GM18519 (cell line): ENCODE measurements around the gene TMCC3.

Source experiments
- ATAC-seq: cut with Tn5 transposase; IDR thresholded peaks from one replicate; pipeline ENCODE4 v1.9.1; 2021; ENCODE audit warnings: mild to moderate bottlenecking, moderate library complexity; ENCODE audit not compliant: unreplicated experiment, low FRiP score

Gene TMCC3

GRCh38 chr12:94544355-94544754 is 106.0 kb downstream of the TMCC3 start:
- ATAC-seq = no peak

- ATAC-seq = no peak
Observed at GRCh38 chr12:94538318-94538717, 112.0 kb downstream of the TMCC3 start.

GRCh38 chr12:94536040-94536965 is 114.1 kb downstream of the TMCC3 start:
- no peak for ATAC-seq

- ATAC-seq = no peak
Observed at GRCh38 chr12:94535510-94535921, 114.8 kb downstream of the TMCC3 start.

DNA sequence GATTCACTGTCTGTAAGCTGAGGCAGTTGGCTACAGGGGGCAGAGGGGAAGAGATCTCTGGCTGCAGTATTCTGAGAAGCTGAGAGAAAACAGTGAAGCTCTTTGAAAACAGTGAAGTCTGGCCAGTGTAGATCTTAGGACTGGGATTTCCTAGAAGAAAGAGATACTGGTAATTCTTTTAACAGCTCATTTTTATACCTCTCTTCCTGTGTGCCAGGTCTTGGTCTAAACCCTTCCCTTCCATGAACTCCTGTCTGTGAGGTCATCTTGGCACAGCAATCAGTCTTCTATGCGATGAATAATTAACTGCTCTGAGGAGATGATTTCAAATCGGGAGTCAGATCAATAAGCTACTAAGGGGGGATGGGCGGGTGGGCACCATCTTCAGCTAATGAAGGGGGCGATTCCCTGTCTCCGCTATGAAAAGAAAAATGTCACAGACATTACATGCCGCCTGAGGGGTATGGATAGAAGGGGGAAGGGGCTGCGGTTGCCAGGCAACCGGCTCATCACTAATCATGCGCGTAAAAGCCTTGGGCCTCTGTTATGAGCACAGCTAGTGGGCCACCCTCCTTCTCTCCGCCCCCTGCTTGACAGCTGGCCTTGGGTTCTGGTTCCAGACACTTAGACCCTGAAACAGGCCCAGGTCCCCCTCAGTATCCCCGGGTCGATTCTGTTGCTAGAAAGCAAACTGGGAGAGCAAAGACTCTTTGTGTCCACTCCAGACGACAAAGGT is 115.4 kb downstream of the TMCC3 start:
- no peak for ATAC-seq

DNA sequence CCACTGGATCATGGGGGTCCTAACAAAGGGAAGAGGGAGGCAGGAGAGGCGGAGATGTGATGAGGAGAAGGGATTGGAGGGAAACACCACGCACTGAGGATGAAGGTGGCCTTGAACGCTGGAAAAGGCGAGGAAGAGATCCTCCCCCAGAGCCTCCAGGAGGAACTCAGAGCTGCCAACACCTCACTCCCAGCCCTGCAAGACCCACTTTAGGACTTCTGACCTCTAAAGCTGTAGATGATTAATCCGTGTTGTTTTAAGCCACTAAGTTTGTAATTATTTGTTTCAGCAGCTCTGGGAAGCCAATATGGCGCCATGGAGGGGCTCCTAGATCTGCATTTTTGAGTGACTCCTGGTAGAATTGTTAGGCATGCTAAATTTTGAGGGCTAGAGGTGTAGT is 116.1 kb downstream of the TMCC3 start:
- ATAC-seq = no peak

DNA sequence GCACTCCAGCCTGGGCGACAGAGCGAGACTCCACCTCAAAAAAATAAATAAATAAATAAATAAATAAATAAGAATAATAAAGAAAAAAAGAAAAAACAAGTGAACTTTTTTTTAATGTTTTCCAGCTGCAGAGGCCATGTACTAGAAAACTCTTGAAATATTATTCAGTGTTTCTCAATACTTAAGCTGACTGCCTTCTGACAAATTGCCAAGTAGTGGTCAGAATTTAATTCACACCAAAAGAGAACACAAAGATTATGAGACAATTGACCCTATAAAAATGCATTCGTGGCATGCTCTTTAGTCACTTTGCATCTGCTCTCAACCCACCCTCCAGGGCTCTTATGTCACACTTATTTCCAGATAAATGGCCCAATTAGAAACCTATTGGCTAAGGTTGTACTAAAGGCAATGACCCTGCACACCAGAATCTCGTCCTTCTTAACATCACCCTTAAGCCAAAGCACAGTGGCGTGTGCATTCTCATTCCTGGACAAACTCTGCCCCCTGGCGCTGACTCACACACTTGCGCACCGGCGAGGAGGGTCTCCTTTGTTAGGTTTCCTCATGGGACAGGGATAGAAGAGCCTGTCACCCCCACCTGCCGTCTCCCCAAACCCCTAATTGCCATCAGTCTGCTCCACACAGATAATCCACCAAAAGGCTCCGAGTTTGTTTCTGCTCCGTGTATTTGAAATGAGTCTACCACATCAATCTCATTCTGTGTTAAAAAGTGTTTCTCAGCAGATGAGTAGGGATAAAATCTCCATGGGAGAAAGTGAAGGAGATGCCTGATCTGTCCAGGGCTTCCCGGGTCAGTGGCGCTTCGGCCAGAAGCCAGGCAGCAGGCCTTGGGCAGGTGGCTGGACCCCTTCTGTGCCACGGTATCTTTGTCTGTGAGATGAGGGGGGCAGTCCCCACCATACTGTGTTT is 117.6 kb downstream of the TMCC3 start:
- no peak for ATAC-seq

DNA sequence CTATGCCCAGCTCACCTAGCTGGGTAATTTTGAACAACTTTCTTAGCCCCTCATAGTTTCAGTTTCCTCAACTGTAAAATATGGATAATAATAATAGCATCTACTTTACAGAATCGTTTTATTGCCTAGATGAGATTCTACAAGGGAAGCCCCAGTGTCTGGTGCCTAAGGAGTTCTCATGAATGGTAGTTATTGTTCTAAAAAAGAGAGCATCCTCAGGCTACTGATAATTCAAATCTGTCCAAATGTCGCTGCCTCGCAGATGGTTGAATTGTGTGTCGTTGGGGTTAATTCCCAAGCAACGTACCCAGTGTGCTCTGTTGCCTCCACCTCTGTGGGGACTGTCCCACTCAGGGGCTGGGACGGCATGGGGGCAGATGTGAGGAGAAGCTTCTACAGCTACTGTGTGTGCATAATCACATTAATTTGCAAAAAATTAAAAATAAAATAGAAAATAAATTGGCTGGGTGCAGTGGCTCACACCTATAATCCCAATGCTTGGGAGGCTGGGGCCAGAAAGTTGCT is 119.1 kb downstream of the TMCC3 start:
- no peak for ATAC-seq

DNA sequence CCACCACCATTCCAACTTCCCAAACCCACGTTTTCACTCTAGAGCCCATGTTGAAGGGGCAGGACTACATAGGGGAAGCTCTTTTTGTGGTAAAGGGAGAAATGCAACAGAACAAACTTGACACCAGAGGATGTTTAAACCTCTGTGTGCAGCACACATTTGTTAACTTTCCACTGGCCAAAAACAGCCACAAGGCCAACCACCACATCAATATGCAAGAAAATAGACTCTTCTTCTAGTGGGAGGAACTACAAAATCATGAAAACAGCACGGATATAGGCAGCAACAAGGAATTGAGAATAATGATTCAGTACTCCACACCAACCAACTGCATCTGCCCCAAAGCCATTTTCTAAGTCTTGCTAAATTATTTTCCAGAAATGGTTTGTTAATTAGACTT is 124.4 kb downstream of the TMCC3 start:
- ATAC-seq = no peak
